Measurements from ENCODE around the gene PLCG2.

The PLCG2 gene

GRCh38 chr16:81879625-81880024 is 100.5 kb downstream of the PLCG2 start:
- CTCF ChIA-PET, result interaction anchor here (0.6 to 1.2 kb wide), 8 partner anchors 10 to 1658 kb away, joined by 3 to 5 read pairs (median 3); no protein-coding TSS in a partner anchor
- no peak for TF ChIP-seq HDGF (IDR thresholded peaks at IDR 0.05; ENCODE audit: borderline replicate concordance)
- no peak for TF ChIP-seq NFRKB (IDR thresholded peaks at IDR 0.05)
- no peak for TF ChIP-seq FOXA1 (IDR thresholded peaks at IDR 0.05)
- TF ChIP-seq ZNF384 (IDR thresholded peaks at IDR 0.05), result no peak
- no peak for TF ChIP-seq TARDBP (IDR thresholded peaks at IDR 0.05)
- TF ChIP-seq FOXM1 (IDR thresholded peaks at IDR 0.05; ENCODE audit: borderline replicate concordance), result no peak
- no peak for TF ChIP-seq CTBP1 (IDR thresholded peaks at IDR 0.05; ENCODE audit: borderline replicate concordance)
- TF ChIP-seq SP1 (IDR thresholded peaks at IDR 0.05), result no peak
- no peak for TF ChIP-seq BHLHE40 (IDR thresholded peaks at IDR 0.05; ENCODE audit: borderline replicate concordance)
- no peak for TF ChIP-seq ARNT (IDR thresholded peaks at IDR 0.05)
- peak; percentile 64 for DNase-seq (ENCODE audit: extremely low spot score)
- POLR2A ChIA-PET, result no interaction called here

GRCh38 chr16:81880816-81881215 is 101.7 kb downstream of the PLCG2 start:
- ChIA-PET POLR2A (no interaction called here), CTCF (no interaction called here)
- TF ChIP-seq BHLHE40 (IDR thresholded peaks at IDR 0.05; ENCODE audit: borderline replicate concordance) (no peak), SP1 (IDR thresholded peaks at IDR 0.05) (no peak), ARNT (IDR thresholded peaks at IDR 0.05) (no peak), HDGF (IDR thresholded peaks at IDR 0.05; ENCODE audit: borderline replicate concordance) (no peak), TARDBP (IDR thresholded peaks at IDR 0.05) (no peak)

GRCh38 chr16:81881228-81881627 is 102.1 kb downstream of the PLCG2 start:
- ChIA-PET POLR2A (no interaction called here), CTCF (no interaction called here)
- no peak for DNase-seq (ENCODE audit: extremely low spot score)
- no peak for TF ChIP-seq ZNF384 (IDR thresholded peaks at IDR 0.05)
- TF ChIP-seq TARDBP (IDR thresholded peaks at IDR 0.05), result no peak

More at GRCh38 chr16:81880816-81881215, 101.7 kb downstream of the PLCG2 start:
- DNase-seq (ENCODE audit: extremely low spot score), result no peak

- DNase-seq (ENCODE audit: extremely low spot score), result no peak
- TF ChIP-seq ARNT (IDR thresholded peaks at IDR 0.05), result no peak
- no peak for TF ChIP-seq HDGF (IDR thresholded peaks at IDR 0.05; ENCODE audit: borderline replicate concordance)
- TF ChIP-seq L3MBTL2 (conservative IDR thresholded peaks at IDR 0.05), result no peak
- POLR2A ChIA-PET, result no interaction called here
- CTCF ChIA-PET, result interaction anchor here (1.0 kb wide), 1 partner anchor 8 kb away, joined by 3 read pairs; no protein-coding TSS in a partner anchor
These were observed 103.5 kb downstream of the PLCG2 start for GRCh38 chr16:81882559-81882958.

- no peak for DNase-seq (ENCODE audit: extremely low spot score)
- TF ChIP-seq FOXM1 (IDR thresholded peaks at IDR 0.05; ENCODE audit: borderline replicate concordance) (no peak), L3MBTL2 (conservative IDR thresholded peaks at IDR 0.05) (no peak), FOXA1 (IDR thresholded peaks at IDR 0.05) (no peak), HDGF (IDR thresholded peaks at IDR 0.05; ENCODE audit: borderline replicate concordance) (no peak), ELF4 (IDR thresholded peaks at IDR 0.05) (no peak), ZNF384 (IDR thresholded peaks at IDR 0.05) (no peak), NFRKB (IDR thresholded peaks at IDR 0.05) (no peak), ARNT (IDR thresholded peaks at IDR 0.05) (no peak), SP1 (IDR thresholded peaks at IDR 0.05) (no peak), SUZ12 (IDR thresholded peaks at IDR 0.05) (no peak), LEF1 (IDR thresholded peaks at IDR 0.05; ENCODE audit: borderline replicate concordance) (no peak), CTBP1 (IDR thresholded peaks at IDR 0.05; ENCODE audit: borderline replicate concordance) (no peak), BHLHE40 (IDR thresholded peaks at IDR 0.05; ENCODE audit: borderline replicate concordance) (no peak), TARDBP (IDR thresholded peaks at IDR 0.05) (no peak), FOXK2 (IDR thresholded peaks at IDR 0.05) (no peak)
- POLR2A ChIA-PET, result no interaction called here
- CTCF ChIA-PET, result no interaction called here
These were observed 104.1 kb downstream of the PLCG2 start for GRCh38 chr16:81883235-81883634.

GRCh38 chr16:81885976-81886586 is 107.0 kb downstream of the PLCG2 start:
- no peak for TF ChIP-seq L3MBTL2 (conservative IDR thresholded peaks at IDR 0.05)
- TF ChIP-seq SUZ12 (IDR thresholded peaks at IDR 0.05), result no peak
- TF ChIP-seq ELF4 (IDR thresholded peaks at IDR 0.05), result no peak
- no peak for TF ChIP-seq ZNF384 (IDR thresholded peaks at IDR 0.05)
- TF ChIP-seq FOXK2 (IDR thresholded peaks at IDR 0.05), result no peak
- no peak for TF ChIP-seq CTBP1 (IDR thresholded peaks at IDR 0.05; ENCODE audit: borderline replicate concordance)
- TF ChIP-seq FOXM1 (IDR thresholded peaks at IDR 0.05; ENCODE audit: borderline replicate concordance), result no peak
- no peak for TF ChIP-seq FOXA1 (IDR thresholded peaks at IDR 0.05)
- CTCF ChIA-PET, result interaction anchor here (0.6 to 1.1 kb wide), 4 partner anchors 12 to 452 kb away, joined by 3 to 5 read pairs (median 4); no protein-coding TSS in a partner anchor
- DNase-seq (ENCODE audit: extremely low spot score), result peak; percentile 71
- POLR2A ChIA-PET, result no interaction called here

GRCh38 chr16:81888520-81889394 is 109.7 kb downstream of the PLCG2 start:
- ChIA-PET CTCF (interaction anchor here (0.6 to 1.9 kb wide), 4 partner anchors 13 to 568 kb away, joined by 3 to 5 read pairs (median 4); no protein-coding TSS in a partner anchor), POLR2A (no interaction called here)
- DNase-seq (ENCODE audit: extremely low spot score), result no peak
- no peak for TF ChIP-seq LEF1 (IDR thresholded peaks at IDR 0.05; ENCODE audit: borderline replicate concordance)
- no peak for TF ChIP-seq NFRKB (IDR thresholded peaks at IDR 0.05)
- TF ChIP-seq HDGF (IDR thresholded peaks at IDR 0.05; ENCODE audit: borderline replicate concordance), result no peak
- no peak for TF ChIP-seq ARNT (IDR thresholded peaks at IDR 0.05)
- no peak for TF ChIP-seq SP1 (IDR thresholded peaks at IDR 0.05)
- TF ChIP-seq PKNOX1 (IDR thresholded peaks at IDR 0.05), result no peak
- TF ChIP-seq SUZ12 (IDR thresholded peaks at IDR 0.05), result no peak
- no peak for TF ChIP-seq TARDBP (IDR thresholded peaks at IDR 0.05)
- no peak for TF ChIP-seq FOXA1 (IDR thresholded peaks at IDR 0.05)
- no peak for TF ChIP-seq L3MBTL2 (conservative IDR thresholded peaks at IDR 0.05)
- TF ChIP-seq ELF4 (IDR thresholded peaks at IDR 0.05), result no peak
- no peak for TF ChIP-seq FOXK2 (IDR thresholded peaks at IDR 0.05)
- no peak for TF ChIP-seq FOXM1 (IDR thresholded peaks at IDR 0.05; ENCODE audit: borderline replicate concordance)
- TF ChIP-seq BHLHE40 (IDR thresholded peaks at IDR 0.05; ENCODE audit: borderline replicate concordance), result no peak
- no peak for TF ChIP-seq CTBP1 (IDR thresholded peaks at IDR 0.05; ENCODE audit: borderline replicate concordance)
- TF ChIP-seq ZNF384 (IDR thresholded peaks at IDR 0.05), result no peak
